Parathyroid adenoma (tissue), 2 donors: ENCODE data around the gene TANC1.

ENCODE experiments used
- H2AFZ ChIP-seq: fragments of 300-600 bp; sonication (generic); one replicate; pipeline ENCODE4 v1.7.0; 2017; ENCODE audit warnings: antibody characterized with exemption, mild to moderate bottlenecking
- H3K27ac ChIP-seq: fragments of 300-600 bp; sonication (generic); one replicate; pipeline ENCODE4 v1.7.0; 2017
- H3K27me3 ChIP-seq: fragments of 300-600 bp; sonication (generic); one replicate; pipeline ENCODE4 v1.7.0; 2017; ENCODE audit warnings: low read length; ENCODE audit not compliant: control insufficient read depth, insufficient read depth
- H3K36me3 ChIP-seq: fragments of 300-600 bp; sonication (generic); one replicate; pipeline ENCODE4 v1.7.0; 2017; ENCODE audit warnings: low read length; ENCODE audit not compliant: control insufficient read depth, insufficient read depth
- H3K4me1 ChIP-seq: fragments of 300-600 bp; sonication (generic); one replicate; pipeline ENCODE4 v1.7.0; 2017; ENCODE audit warnings: control low read depth
- H3K4me2 ChIP-seq: fragments of 300-600 bp; sonication (generic); one replicate; pipeline ENCODE4 v1.7.0; 2017; ENCODE audit warnings: low read length
- H3K4me3 ChIP-seq: fragments of 300-600 bp; sonication (generic); one replicate; pipeline ENCODE4 v1.7.0; 2017; ENCODE audit warnings: low read depth, low read length
- H3K79me2 ChIP-seq: fragments of 300-600 bp; sonication (generic); one replicate; pipeline ENCODE4 v1.7.0; 2017; ENCODE audit warnings: control low read depth
- H3K9ac ChIP-seq: fragments of 300-600 bp; sonication (generic); one replicate; pipeline ENCODE4 v1.7.0; 2017; ENCODE audit warnings: mild to moderate bottlenecking
- H3K9me3 ChIP-seq: fragments of 300-600 bp; sonication (generic); one replicate; pipeline ENCODE4 v1.7.0; 2017; ENCODE audit warnings: low read length; ENCODE audit not compliant: control insufficient read depth
- TF ChIP-seq, protein P1 (sequence below): fragments of 300-600 bp; sonication (generic); IDR thresholded peaks from one replicate; pipeline ENCODE4 v1.7.0; 2017; ENCODE audit warnings: antibody characterized with exemption, mild to moderate bottlenecking
- donor health status: primary hyperparathyroidism.

Gene TANC1

DNA sequence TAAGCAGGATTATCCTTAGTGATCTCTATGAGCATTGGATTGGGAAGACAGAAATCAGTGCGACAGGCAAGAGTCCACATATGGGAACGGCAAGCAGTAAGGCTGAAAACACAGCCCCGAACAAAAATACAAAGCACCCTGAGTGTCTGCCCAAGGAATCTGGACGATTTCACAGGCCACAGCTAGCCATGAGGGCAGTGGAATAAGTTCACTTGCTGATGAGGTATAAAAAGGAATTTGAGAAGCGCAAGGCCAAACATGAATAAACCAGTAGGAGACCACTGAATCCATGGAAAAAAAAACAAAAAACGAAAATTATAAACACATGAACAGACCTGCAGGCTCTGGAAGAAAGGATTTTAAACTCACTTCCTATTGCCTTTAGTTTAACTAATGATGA, 293.8 kb downstream of the TANC1 start:
- Histone ChIP-seq H3K4me3 (no peak overlapping the region), H2AFZ (no peak overlapping the region), H3K79me2 (no peaks in the 10 kb centered on the region), H3K36me3 (no peaks in the 10 kb centered on the region), H3K4me2 (peak overlapping the region; percentile 34), H3K9ac (no peak overlapping the region), H3K4me1 (peaks cover 8% of the 10 kb centered on the region), H3K9me3 (no peaks in the 10 kb centered on the region), H3K27ac (peak overlapping the region; percentile 39), H3K27me3 (no peaks in the 10 kb centered on the region)
- TF ChIP-seq, protein P1, sequence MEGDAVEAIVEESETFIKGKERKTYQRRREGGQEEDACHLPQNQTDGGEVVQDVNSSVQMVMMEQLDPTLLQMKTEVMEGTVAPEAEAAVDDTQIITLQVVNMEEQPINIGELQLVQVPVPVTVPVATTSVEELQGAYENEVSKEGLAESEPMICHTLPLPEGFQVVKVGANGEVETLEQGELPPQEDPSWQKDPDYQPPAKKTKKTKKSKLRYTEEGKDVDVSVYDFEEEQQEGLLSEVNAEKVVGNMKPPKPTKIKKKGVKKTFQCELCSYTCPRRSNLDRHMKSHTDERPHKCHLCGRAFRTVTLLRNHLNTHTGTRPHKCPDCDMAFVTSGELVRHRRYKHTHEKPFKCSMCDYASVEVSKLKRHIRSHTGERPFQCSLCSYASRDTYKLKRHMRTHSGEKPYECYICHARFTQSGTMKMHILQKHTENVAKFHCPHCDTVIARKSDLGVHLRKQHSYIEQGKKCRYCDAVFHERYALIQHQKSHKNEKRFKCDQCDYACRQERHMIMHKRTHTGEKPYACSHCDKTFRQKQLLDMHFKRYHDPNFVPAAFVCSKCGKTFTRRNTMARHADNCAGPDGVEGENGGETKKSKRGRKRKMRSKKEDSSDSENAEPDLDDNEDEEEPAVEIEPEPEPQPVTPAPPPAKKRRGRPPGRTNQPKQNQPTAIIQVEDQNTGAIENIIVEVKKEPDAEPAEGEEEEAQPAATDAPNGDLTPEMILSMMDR, result no peak

DNA sequence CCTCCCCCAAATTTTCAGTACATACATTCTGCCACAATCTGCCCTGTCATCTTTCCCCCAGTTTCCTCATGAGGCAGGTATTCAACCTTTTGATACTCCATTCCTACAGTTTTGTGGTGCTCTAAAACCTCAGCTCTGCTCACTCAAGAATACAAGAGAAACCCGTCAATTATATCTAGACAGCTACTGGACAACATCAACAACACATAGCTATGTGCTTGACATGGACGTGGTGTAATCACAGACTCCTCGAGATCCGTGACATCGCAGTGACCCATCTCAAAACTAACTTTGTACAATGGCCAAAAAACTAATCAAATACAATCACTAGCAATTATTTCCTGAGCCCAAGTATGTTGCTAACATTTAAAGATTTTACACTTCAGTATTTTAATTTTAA, 294.5 kb downstream of the TANC1 start:
- H3K9me3 ChIP-seq, result no peaks in the 10 kb centered on the region

DNA sequence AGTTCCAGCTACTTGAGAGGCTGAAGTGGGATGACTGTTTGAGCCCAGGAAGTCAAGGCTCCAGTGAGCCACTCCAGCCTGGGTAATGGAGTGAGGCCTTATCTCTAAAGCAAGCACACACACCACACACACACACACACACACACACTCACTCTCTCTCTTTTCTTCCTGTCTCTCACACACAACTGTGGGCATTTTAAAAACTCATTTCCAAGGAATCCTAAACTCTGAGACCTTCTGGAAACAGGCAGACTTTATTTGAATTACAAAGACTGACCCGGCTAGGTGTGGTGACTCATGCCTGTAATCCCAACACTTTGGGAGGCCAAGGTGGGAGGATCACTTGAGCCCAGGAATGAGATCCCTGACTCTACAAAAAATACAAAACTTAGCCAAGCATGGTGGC, 296.7 kb downstream of the TANC1 start:
- no peak overlapping the region for H3K4me2 ChIP-seq
- H3K9me3 ChIP-seq, result no peaks in the 10 kb centered on the region
- H3K79me2 ChIP-seq, result peaks cover 3% of the 10 kb centered on the region
- no peak overlapping the region for H3K27ac ChIP-seq
- no peak overlapping the region for H2AFZ ChIP-seq
- no peak overlapping the region for H3K9ac ChIP-seq
- peaks cover 8% of the 10 kb centered on the region for H3K4me1 ChIP-seq
- no peaks in the 10 kb centered on the region for H3K27me3 ChIP-seq
- H3K36me3 ChIP-seq, result no peaks in the 10 kb centered on the region
- H3K4me3 ChIP-seq, result no peak overlapping the region
- TF ChIP-seq, protein P1, result no peak

More for the DNA sequence above, 294.5 kb downstream of the TANC1 start:
- H2AFZ ChIP-seq, result no peak overlapping the region
- H3K27me3 ChIP-seq, result no peaks in the 10 kb centered on the region
- no peak overlapping the region for H3K4me3 ChIP-seq
- H3K36me3 ChIP-seq, result no peaks in the 10 kb centered on the region
- H3K4me1 ChIP-seq, result peaks cover 8% of the 10 kb centered on the region
- no peak overlapping the region for H3K9ac ChIP-seq
- no peak overlapping the region for H3K4me2 ChIP-seq
- peak overlapping the region; percentile 39 for H3K27ac ChIP-seq
- H3K79me2 ChIP-seq, result no peaks in the 10 kb centered on the region
- TF ChIP-seq, protein P1, result no peak

DNA sequence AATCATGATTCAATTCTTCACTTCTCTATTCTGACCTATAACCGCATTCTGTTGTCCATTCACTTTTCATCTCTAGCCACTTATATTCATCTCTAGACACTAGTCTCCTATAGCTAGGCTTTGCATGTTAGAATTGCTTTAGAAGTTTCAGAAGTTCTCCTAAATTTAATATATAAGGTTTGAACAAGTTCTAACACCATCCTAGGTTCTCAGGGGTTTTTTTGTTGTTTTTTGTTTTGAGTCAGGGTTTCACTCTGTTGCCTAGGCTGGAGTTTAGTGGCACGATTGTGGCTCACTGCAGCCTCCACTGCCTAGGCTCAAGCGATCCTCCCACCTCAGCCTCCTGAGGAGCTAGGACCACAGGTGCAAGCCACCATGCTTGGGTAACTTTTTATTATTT, 298.1 kb downstream of the TANC1 start:
- Histone ChIP-seq H3K4me1 (peaks cover 8% of the 10 kb centered on the region), H2AFZ (no peak overlapping the region), H3K27me3 (no peaks in the 10 kb centered on the region), H3K4me2 (no peak overlapping the region), H3K9ac (no peak overlapping the region), H3K9me3 (no peaks in the 10 kb centered on the region), H3K36me3 (no peaks in the 10 kb centered on the region), H3K79me2 (peaks cover 3% of the 10 kb centered on the region), H3K27ac (no peak overlapping the region), H3K4me3 (no peak overlapping the region)
- TF ChIP-seq, protein P1, result no peak

DNA sequence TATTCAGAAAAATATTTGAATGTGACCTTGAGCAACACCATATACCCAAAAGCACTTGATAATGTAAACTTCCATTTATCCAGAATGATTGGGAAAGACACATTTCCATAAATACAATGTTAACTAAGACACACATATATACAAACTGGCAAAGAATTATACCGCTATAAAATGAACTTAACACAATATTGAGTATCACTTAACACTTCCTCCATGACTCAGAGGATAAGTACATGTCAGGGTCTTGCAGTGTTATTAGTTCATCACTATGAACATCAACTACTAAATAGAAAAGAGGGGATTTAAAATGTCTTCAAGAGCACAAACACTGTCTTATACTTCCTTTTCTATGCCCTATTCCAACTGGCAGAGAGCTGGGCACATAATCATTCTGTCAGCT, 299.5 kb downstream of the TANC1 start:
- TF ChIP-seq, protein P1, result no peak
- no peak overlapping the region for H3K4me2 ChIP-seq

More for the DNA sequence above, 299.5 kb downstream of the TANC1 start:
- H3K27ac ChIP-seq, result no peak overlapping the region
- no peak overlapping the region for H3K9ac ChIP-seq
- H3K9me3 ChIP-seq, result no peaks in the 10 kb centered on the region
- H3K79me2 ChIP-seq, result peaks cover 3% of the 10 kb centered on the region
- H2AFZ ChIP-seq, result no peak overlapping the region
- no peaks in the 10 kb centered on the region for H3K36me3 ChIP-seq
- no peaks in the 10 kb centered on the region for H3K27me3 ChIP-seq
- H3K4me3 ChIP-seq, result no peak overlapping the region
- peaks cover 3% of the 10 kb centered on the region for H3K4me1 ChIP-seq
